SK-N-SH (cell line): ENCODE measurements around the gene REC8.

Source experiments
- CTCF ChIP-seq: fragments of 200-600 bp; sonication (generic); IDR thresholded peaks from 2 replicates; pipeline ENCODE4 v1.6.1; 2017; ENCODE audit warnings: antibody characterized with exemption, mild to moderate bottlenecking, moderate library complexity
- EP300 ChIP-seq, 2 experiments: IDR thresholded peaks; 2 replicates each; pipeline versions ENCODE4 v1.4.0 to v1.6.1; 2012; ENCODE audit warnings: borderline replicate concordance in 1 of 2, low read depth in 1 of 2, low read length in 1 of 2
- EZH2phosphoT487 ChIP-seq: fragments of 200-600 bp; sonication (generic); IDR thresholded peaks from 2 replicates; pipeline ENCODE4 v1.6.1; 2017; ENCODE audit warnings: low read depth, mixed run types, mild to moderate bottlenecking, antibody characterized with exemption, moderate library complexity, borderline replicate concordance
- MAX ChIP-seq: IDR thresholded peaks from 2 replicates; pipeline ENCODE4 v1.4.0; 2012; ENCODE audit warnings: low read depth
- PBX3 ChIP-seq: IDR thresholded peaks from 2 replicates; pipeline ENCODE4; 2012
- REST ChIP-seq: IDR thresholded peaks from 2 replicates; pipeline ENCODE4 v1.6.1; 2012; ENCODE audit warnings: mild to moderate bottlenecking, low read depth, low read length, moderate library complexity
- RFX5 ChIP-seq: IDR thresholded peaks from 2 replicates; pipeline ENCODE4 v1.6.1; 2012; ENCODE audit warnings: mild to moderate bottlenecking, improper control_type of control experiment, low read length
- RXRA ChIP-seq: IDR thresholded peaks from 2 replicates; pipeline ENCODE4 v1.4.0; 2012; ENCODE audit warnings: low read depth, mild to moderate bottlenecking, borderline replicate concordance
- YY1 ChIP-seq: IDR thresholded peaks from 2 replicates; pipeline ENCODE4 v1.4.0; 2012; ENCODE audit warnings: low read depth, mild to moderate bottlenecking

- TF ChIP-seq RXRA, result no peak
- no peak for TF ChIP-seq EP300 (IDR thresholded peaks at IDR 0.05; ENCODE audit: borderline replicate concordance in 1 of 2, low read depth in 1 of 2, low read length in 1 of 2)
- no peak for TF ChIP-seq CTCF
- no peak for TF ChIP-seq PBX3
- TF ChIP-seq EZH2phosphoT487, result no peak
- no peak for TF ChIP-seq YY1
- no peak for TF ChIP-seq RFX5
- no peak for TF ChIP-seq MAX
- TF ChIP-seq REST, result no peak
Observed at GRCh38 chr14:24138396-24139271, 33.2 kb upstream of the REC8 start.
